ENCODE measurements around the gene SMYD1. TPM values are rescaled to one million over a fixed set of nuclear protein-coding genes. Genes with fewer than 3 reads are reported as not detected.

The SMYD1 gene
- total RNA-seq, 1 experiment from 2014 or later: not detected

- peaks cover 21% of the 10 kb centered on the region for H3K27me3 ChIP-seq (ENCODE audit: control insufficient read depth, insufficient read depth, low read length)
- no peaks in the 10 kb centered on the region for H3K36me3 ChIP-seq (ENCODE audit: control insufficient read depth, insufficient read depth, low read length)
- H3K27ac ChIP-seq (ENCODE audit: low read length): no peak overlapping the region
- TF ChIP-seq POLR2AphosphoS5 (IDR thresholded peaks at IDR 0.05; ENCODE audit: low read depth, low read length): no peak
- TF ChIP-seq REST (IDR thresholded peaks at IDR 0.05; ENCODE audit: insufficient read depth in 1 of 2, low read depth in 2 of 2, low read length in 1 of 2): no peak
- TF ChIP-seq, protein P1, sequence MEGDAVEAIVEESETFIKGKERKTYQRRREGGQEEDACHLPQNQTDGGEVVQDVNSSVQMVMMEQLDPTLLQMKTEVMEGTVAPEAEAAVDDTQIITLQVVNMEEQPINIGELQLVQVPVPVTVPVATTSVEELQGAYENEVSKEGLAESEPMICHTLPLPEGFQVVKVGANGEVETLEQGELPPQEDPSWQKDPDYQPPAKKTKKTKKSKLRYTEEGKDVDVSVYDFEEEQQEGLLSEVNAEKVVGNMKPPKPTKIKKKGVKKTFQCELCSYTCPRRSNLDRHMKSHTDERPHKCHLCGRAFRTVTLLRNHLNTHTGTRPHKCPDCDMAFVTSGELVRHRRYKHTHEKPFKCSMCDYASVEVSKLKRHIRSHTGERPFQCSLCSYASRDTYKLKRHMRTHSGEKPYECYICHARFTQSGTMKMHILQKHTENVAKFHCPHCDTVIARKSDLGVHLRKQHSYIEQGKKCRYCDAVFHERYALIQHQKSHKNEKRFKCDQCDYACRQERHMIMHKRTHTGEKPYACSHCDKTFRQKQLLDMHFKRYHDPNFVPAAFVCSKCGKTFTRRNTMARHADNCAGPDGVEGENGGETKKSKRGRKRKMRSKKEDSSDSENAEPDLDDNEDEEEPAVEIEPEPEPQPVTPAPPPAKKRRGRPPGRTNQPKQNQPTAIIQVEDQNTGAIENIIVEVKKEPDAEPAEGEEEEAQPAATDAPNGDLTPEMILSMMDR (IDR thresholded peaks at IDR 0.05): no peak
- TF ChIP-seq TCF7L2 (IDR thresholded peaks at IDR 0.05; ENCODE audit: low read depth, low read length): no peak
- no peak for TF ChIP-seq SIN3A (IDR thresholded peaks at IDR 0.05; ENCODE audit: borderline replicate concordance, insufficient read depth, low read depth, low read length)
- H3K9me3 ChIP-seq (ENCODE audit: control insufficient read depth, insufficient read depth, low read depth, low read length): no peaks in the 10 kb centered on the region
- ChIA-PET POLR2A (no interaction called here), CTCF (no interaction called here)
- H3K4me3 ChIP-seq (ENCODE audit: low read depth in 2 of 2, low read length in 2 of 2): no peak overlapping the region
- intact Hi-C loops (cut with micrococcal nuclease; ENCODE audit: unreplicated experiment): no loop called here
- DNase-seq (ENCODE audit: low read depth, low spot score) (no peak), ATAC-seq (no peak)
- BruUV-seq (replicated peaks): no TSS peak
- in situ Hi-C loops (cut with HindIII; ENCODE audit: low pct_unique_long_range_greater_than_20kb, low sequenced_read_pairs): no loop called here
- no peaks in the 10 kb centered on the region for H3K4me1 ChIP-seq (ENCODE audit: control insufficient read depth, insufficient read depth, low read length)
These were observed 30.4 kb downstream of the SMYD1 start for GRCh38 chr2:88097891-88098557.

- H3K4me3 ChIP-seq (ENCODE audit: low read depth in 2 of 2, low read length in 2 of 2): no peak overlapping the region
- H3K9me3 ChIP-seq (ENCODE audit: control insufficient read depth, insufficient read depth, low read depth, low read length): no peaks in the 10 kb centered on the region
- H3K27me3 ChIP-seq (ENCODE audit: control insufficient read depth, insufficient read depth, low read length): peaks cover 18% of the 10 kb centered on the region
- in situ Hi-C loops (cut with HindIII; ENCODE audit: low pct_unique_long_range_greater_than_20kb, low sequenced_read_pairs) (no loop called here), intact Hi-C loops (cut with micrococcal nuclease; ENCODE audit: unreplicated experiment) (no loop called here)
- no peaks in the 10 kb centered on the region for H3K36me3 ChIP-seq (ENCODE audit: control insufficient read depth, insufficient read depth, low read length)
- no TSS peak for BruUV-seq (replicated peaks)
- H3K4me1 ChIP-seq (ENCODE audit: control insufficient read depth, insufficient read depth, low read length): no peaks in the 10 kb centered on the region
- no peak overlapping the region for H3K27ac ChIP-seq (ENCODE audit: low read length)
- TF ChIP-seq REST (IDR thresholded peaks at IDR 0.05; ENCODE audit: insufficient read depth in 1 of 2, low read depth in 2 of 2, low read length in 1 of 2): no peak
- ChIA-PET POLR2A (no interaction called here), CTCF (no interaction called here)
- DNase-seq (ENCODE audit: low read depth, low spot score) (no peak), ATAC-seq (no peak)
These were observed 30.9 kb downstream of the SMYD1 start for GRCh38 chr2:88098558-88098900.

Measured in Panc1 (cell line).